ENCODE measurements around the gene USP49.

DNA sequence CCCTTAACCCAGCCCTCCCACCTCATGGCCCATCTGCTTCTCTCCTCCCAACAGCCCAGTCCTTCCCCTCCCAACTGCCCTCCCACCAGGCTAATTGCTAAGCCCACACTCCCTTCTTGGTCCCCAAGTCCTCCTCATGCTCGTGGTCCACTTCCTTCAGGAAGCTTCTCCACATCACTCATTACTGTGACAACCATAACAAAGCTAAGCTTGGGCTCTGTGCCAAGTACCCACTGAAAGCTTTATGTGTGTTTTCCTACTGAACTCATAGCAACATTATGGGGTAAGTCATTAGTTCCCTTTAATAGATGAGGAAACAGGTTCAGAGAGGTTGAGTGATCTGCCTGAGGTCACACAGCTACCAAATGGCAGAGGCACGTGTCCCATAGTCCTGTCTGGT is 131.7 kb downstream of the USP49 start:
- TF ChIP-seq, protein P1, sequence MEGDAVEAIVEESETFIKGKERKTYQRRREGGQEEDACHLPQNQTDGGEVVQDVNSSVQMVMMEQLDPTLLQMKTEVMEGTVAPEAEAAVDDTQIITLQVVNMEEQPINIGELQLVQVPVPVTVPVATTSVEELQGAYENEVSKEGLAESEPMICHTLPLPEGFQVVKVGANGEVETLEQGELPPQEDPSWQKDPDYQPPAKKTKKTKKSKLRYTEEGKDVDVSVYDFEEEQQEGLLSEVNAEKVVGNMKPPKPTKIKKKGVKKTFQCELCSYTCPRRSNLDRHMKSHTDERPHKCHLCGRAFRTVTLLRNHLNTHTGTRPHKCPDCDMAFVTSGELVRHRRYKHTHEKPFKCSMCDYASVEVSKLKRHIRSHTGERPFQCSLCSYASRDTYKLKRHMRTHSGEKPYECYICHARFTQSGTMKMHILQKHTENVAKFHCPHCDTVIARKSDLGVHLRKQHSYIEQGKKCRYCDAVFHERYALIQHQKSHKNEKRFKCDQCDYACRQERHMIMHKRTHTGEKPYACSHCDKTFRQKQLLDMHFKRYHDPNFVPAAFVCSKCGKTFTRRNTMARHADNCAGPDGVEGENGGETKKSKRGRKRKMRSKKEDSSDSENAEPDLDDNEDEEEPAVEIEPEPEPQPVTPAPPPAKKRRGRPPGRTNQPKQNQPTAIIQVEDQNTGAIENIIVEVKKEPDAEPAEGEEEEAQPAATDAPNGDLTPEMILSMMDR (IDR thresholded peaks at IDR 0.05) = no peak
- no peak for TF ChIP-seq POLR2A (IDR thresholded peaks at IDR 0.05)

All from uterus (tissue), 2 donors.